DMS 273 (cell line): Measurements from ENCODE around the gene XRN1.

ENCODE experiments used
- DNase-seq: peaks from one replicate; lab custom pipeline; 2025; ENCODE audit not compliant: unreplicated experiment; lab: John Stamatoyannopoulos, UW

Gene XRN1

GRCh38 chr3:142272200-142272891, 175.5 kb downstream of the XRN1 start:
- DNase-seq: no peak

GRCh38 chr3:142270407-142270806, 177.4 kb downstream of the XRN1 start:
- no peak for DNase-seq

- no peak for DNase-seq
These were observed 178.1 kb downstream of the XRN1 start for GRCh38 chr3:142269767-142270166.

- DNase-seq: no peak
These were observed 179.4 kb downstream of the XRN1 start for GRCh38 chr3:142268426-142268825.

- no peak for DNase-seq
These were observed 180.6 kb downstream of the XRN1 start for GRCh38 chr3:142267269-142267668.

GRCh38 chr3:142263112-142263511, 184.7 kb downstream of the XRN1 start:
- no peak for DNase-seq

GRCh38 chr3:142259359-142259758, 188.5 kb downstream of the XRN1 start:
- no peak for DNase-seq

- no peak for DNase-seq
These were observed 191.0 kb downstream of the XRN1 start for GRCh38 chr3:142256712-142257333.
